Kidney (tissue), 14 donors: ENCODE results near the gene TRIM67. TPM values are rescaled to one million over a fixed set of nuclear protein-coding genes. Genes with fewer than 3 reads are reported as not detected.

Experiments
- DNase-seq, 5 donors: peaks; one replicate each; pipeline ENCODE4 v3.0.0-alpha.2; 2013 to 2020
- FAIRE-seq: peaks from 2 replicates; lab custom pipeline; 2012; peaks lifted over from hg19 to GRCh38; lab: Jason Lieb, UNC
- H3K27ac ChIP-seq, 2 donors: one replicate each; pipeline ENCODE4 v1.7.0; 2013; ENCODE audit warnings: low read depth in 2 of 2, low read length in 2 of 2, inconsistent platforms in 1 of 2
- H3K27me3 ChIP-seq: one replicate; pipeline ENCODE4 v1.7.1; 2013; ENCODE audit warnings: low read length, inconsistent platforms; ENCODE audit not compliant: control insufficient read depth, insufficient read depth
- H3K36me3 ChIP-seq, 3 donors: one replicate each; pipeline versions ENCODE4 v1.7.0 to v1.7.1; 2013; ENCODE audit warnings: low read length in 3 of 3, control low read depth in 1 of 3, inconsistent platforms in 1 of 3; ENCODE audit not compliant: insufficient read depth in 3 of 3, control insufficient read depth in 2 of 3
- H3K4me1 ChIP-seq, 3 donors: one replicate each; pipeline versions ENCODE4 v1.7.0 to v1.7.1; 2013; ENCODE audit warnings: low read length in 3 of 3, inconsistent platforms in 1 of 3, low read depth in 1 of 3; ENCODE audit not compliant: control insufficient read depth in 2 of 3, insufficient read depth in 2 of 3
- H3K4me3 ChIP-seq, 3 donors: one replicate each; pipeline versions ENCODE4 v1.7.0 to v1.8.1; 2013; ENCODE audit warnings: low read length in 3 of 3, control low read depth in 1 of 3, inconsistent platforms in 1 of 3
- H3K9ac ChIP-seq, 3 donors: one replicate each; pipeline versions ENCODE4 v1.7.0 to v1.7.1; 2013; ENCODE audit warnings: low read length in 3 of 3, control low read depth in 1 of 3, inconsistent platforms in 1 of 3
- H3K9me3 ChIP-seq, 3 donors: one replicate each; pipeline versions ENCODE4 v1.7.0 to v1.7.1; 2013; ENCODE audit warnings: low read length in 3 of 3, control low read depth in 1 of 3, inconsistent platforms in 1 of 3; ENCODE audit not compliant: control insufficient read depth in 2 of 3, insufficient read depth in 1 of 3
- intact Hi-C: fragments of 100-400 bp; cut with DNase I; formaldehyde crosslinking; loops from one replicate; pipeline ENCODE4 v1.11.1; 2022
- polyA plus RNA-seq: library from polyadenylated mRNA; stranded (reverse); fragments of 350-450 nt; fragmentation: Illumina TruSeq; extraction: RNeasy Lipid Tissue Mini Kit (QIAGEN cat#74804); gene quantifications from one replicate; pipeline ENCODE4 v1.2.3, GENCODE V29; 2014; ENCODE audit warnings: low read depth, low replicate concordance; ENCODE audit not compliant: insufficient read depth
- total RNA-seq: library from RNA; stranded (reverse); fragmentation: NEBNext Ultra II Directional; extraction: Animal tissue kit (Norgen Biotek cat#: 25700); gene quantifications from one replicate; pipeline ENCODE4 v1.2.1, GENCODE V29; 2021
- TF ChIP-seq, protein P1 (sequence below): IDR thresholded peaks from 3 replicates; pipeline ENCODE4 v1.5.1; 2012; ENCODE audit warnings: mild to moderate bottlenecking, moderate library complexity, borderline replicate concordance; ENCODE audit not compliant: insufficient read depth; ENCODE audit errors: extremely low read depth
- donor health status: control.
- donor health status: control.
- donor health status: control.
- donor health status: control.
- donor health status: control.
- donor health status: DM: yes; HTN: yes; CAD: no.
- donor health status: Normal renal cell carcinoma (clear cell type).

Gene TRIM67
- total and polyA plus RNA-seq, 2 donors from 2014 or later, result 0.04 TPM; not detected in 1

- peaks cover 0 to 18% (median 11%) of the 10 kb centered on the region in 3 donors for H3K4me1 ChIP-seq
- DNase-seq, result no peak
- H3K9me3 ChIP-seq, result peaks cover 0 to 1% (median 0%) of the 10 kb centered on the region in 3 donors
- TF ChIP-seq, protein P1, sequence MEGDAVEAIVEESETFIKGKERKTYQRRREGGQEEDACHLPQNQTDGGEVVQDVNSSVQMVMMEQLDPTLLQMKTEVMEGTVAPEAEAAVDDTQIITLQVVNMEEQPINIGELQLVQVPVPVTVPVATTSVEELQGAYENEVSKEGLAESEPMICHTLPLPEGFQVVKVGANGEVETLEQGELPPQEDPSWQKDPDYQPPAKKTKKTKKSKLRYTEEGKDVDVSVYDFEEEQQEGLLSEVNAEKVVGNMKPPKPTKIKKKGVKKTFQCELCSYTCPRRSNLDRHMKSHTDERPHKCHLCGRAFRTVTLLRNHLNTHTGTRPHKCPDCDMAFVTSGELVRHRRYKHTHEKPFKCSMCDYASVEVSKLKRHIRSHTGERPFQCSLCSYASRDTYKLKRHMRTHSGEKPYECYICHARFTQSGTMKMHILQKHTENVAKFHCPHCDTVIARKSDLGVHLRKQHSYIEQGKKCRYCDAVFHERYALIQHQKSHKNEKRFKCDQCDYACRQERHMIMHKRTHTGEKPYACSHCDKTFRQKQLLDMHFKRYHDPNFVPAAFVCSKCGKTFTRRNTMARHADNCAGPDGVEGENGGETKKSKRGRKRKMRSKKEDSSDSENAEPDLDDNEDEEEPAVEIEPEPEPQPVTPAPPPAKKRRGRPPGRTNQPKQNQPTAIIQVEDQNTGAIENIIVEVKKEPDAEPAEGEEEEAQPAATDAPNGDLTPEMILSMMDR, result no peak
- intact Hi-C loops, result no loop called here
- no peak for FAIRE-seq
- H3K27me3 ChIP-seq, result no peaks in the 10 kb centered on the region
- no peak overlapping the region for H3K4me3 ChIP-seq
- H3K36me3 ChIP-seq, result no peaks in the 10 kb centered on the region
- no peak overlapping the region for H3K9ac ChIP-seq
- no peak overlapping the region for H3K27ac ChIP-seq
These were observed 33.1 kb downstream of the TRIM67 start for GRCh38 chr1:231194843-231195516.

- no peaks in the 10 kb centered on the region for H3K36me3 ChIP-seq
- FAIRE-seq (no peak), DNase-seq (no peak)
- no peak overlapping the region for H3K27ac ChIP-seq
- intact Hi-C loops, result no loop called here
- no peak overlapping the region for H3K9ac ChIP-seq
- no peaks in the 10 kb centered on the region for H3K9me3 ChIP-seq
- TF ChIP-seq, protein P1, result no peak
- H3K27me3 ChIP-seq, result no peaks in the 10 kb centered on the region
- no peak overlapping the region for H3K4me3 ChIP-seq
- H3K4me1 ChIP-seq, result peaks cover 0 to 18% (median 11%) of the 10 kb centered on the region in 3 donors
These were observed 34.4 kb downstream of the TRIM67 start for GRCh38 chr1:231196307-231196706.

DNA sequence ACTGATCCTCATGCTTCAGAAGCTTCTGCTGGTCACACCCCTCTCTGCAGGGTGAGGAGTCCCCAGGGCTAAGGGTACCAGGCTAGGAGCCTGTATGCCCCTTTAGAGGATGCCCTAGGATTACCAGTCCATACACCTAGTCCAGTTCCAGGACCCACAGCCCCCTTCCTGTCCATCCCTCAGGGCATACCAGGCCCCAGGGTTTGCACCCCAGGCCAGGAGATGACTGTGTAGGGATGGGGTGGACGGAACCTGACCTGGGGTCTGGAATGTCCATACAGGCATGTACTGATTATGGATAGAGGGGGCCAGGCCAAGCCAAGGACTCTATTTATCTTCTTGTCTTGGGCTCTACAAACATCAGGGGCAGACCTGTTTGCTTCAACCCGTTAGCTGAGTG lies 34.9 kb downstream of the TRIM67 start:
- Histone ChIP-seq H3K9me3 (no peaks in the 10 kb centered on the region), H3K4me3 (no peak overlapping the region), H3K9ac (no peak overlapping the region), H3K27ac (no peak overlapping the region), H3K36me3 (no peaks in the 10 kb centered on the region), H3K27me3 (no peaks in the 10 kb centered on the region), H3K4me1 (peaks cover 0 to 18% (median 11%) of the 10 kb centered on the region in 3 donors)
- TF ChIP-seq, protein P1, result no peak
- DNase-seq (peak in 1 of 5 donors; percentile 27), FAIRE-seq (no peak)
- intact Hi-C loops, result no loop called here
